Effector memory CD8-positive, alpha-beta T cell (primary cell): ENCODE measurements around the gene GNA14.

Experiments
- ATAC-seq: fragments of 150-1000 bp; cut with Tn5 transposase; replicated peaks from 2 replicates; pipeline ENCODE4 v1.10.0; 2021; ENCODE audit warnings: mild to moderate bottlenecking, moderate library complexity
- DNase-seq, 3 experiments: peaks; one replicate each; pipeline ENCODE4 v3.0.0; 2021
- H3K27ac Mint-ChIP-seq, 2 donors: one replicate each; pipeline ENCODE4 v1.8.0; 2022; ENCODE audit warnings: mild to moderate bottlenecking in 2 of 2, mixed read lengths in 2 of 2, moderate library complexity in 2 of 2
- H3K27me3 Mint-ChIP-seq, 2 donors: one replicate each; pipeline ENCODE4 v1.8.0; 2022; ENCODE audit warnings: mixed read lengths in 2 of 2
- H3K36me3 Mint-ChIP-seq: one replicate; pipeline ENCODE4 v1.8.0; 2022; ENCODE audit warnings: mild to moderate bottlenecking, moderate library complexity, mixed read lengths; ENCODE audit not compliant: insufficient read depth
- H3K4me1 Mint-ChIP-seq, 2 donors: one replicate each; pipeline ENCODE4 v1.8.0; 2022; ENCODE audit warnings: low read depth in 2 of 2, mixed read lengths in 2 of 2
- H3K4me3 Mint-ChIP-seq, 2 donors: one replicate each; pipeline ENCODE4 v1.8.0; 2022; ENCODE audit warnings: mild to moderate bottlenecking in 2 of 2, mixed read lengths in 2 of 2, moderate library complexity in 2 of 2
- H3K9me3 Mint-ChIP-seq, 2 donors: one replicate each; pipeline ENCODE4 v1.8.0; 2022; ENCODE audit warnings: mixed read lengths in 2 of 2

GNA14 gene

DNA sequence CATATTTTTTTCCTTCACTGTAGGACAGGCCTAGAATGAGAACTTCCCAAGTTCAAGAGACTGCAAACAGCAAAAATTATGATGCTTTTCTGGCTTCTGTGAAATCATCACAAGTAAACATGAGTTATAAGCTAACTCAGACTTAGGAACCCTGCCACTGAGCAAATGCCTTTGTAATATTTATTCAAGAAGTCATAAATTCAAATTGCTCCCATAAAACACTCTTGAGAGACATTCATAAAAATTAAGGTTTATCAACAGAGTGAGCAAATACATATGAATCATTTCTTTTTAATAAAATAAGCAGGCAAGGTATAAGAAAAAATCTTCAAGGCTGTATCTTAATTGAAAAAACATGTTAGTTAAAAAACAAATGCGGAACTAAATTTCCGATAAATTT, 124.2 kb downstream of the GNA14 start:
- Mint-ChIP-seq H3K4me3 (no peak overlapping the region), H3K27me3 (peaks cover 15 to 17% of the 10 kb centered on the region in 2 donors), H3K9me3 (no peaks in the 10 kb centered on the region), H3K36me3 (no peaks in the 10 kb centered on the region), H3K4me1 (no peaks in the 10 kb centered on the region), H3K27ac (no peak overlapping the region)
- DNase-seq: no peak
- ATAC-seq: no peak

DNA sequence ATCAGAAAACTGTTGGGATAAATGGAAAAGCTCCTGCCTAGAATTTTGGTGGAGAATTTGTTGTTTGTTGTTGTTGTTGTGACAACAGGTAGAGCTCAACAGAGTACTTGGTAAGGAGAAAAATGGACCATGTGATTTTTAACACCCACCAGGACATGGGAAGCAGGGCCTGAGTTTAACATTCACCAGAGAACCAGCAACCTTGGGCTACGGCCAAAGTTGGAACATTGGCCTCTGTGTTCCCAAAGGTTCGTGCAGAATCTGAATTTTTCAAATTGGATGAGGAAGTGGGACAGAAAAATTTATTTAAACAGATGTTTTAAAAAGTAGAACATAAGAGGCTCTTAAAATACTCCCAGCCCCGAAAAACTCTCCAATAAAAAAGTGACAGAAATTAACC, 127.0 kb downstream of the GNA14 start:
- Mint-ChIP-seq H3K27ac (no peak overlapping the region), H3K36me3 (no peaks in the 10 kb centered on the region), H3K4me3 (no peak overlapping the region), H3K27me3 (peaks cover 14 to 20% of the 10 kb centered on the region in 2 donors), H3K4me1 (no peaks in the 10 kb centered on the region), H3K9me3 (no peaks in the 10 kb centered on the region)
- ATAC-seq: no peak
- no peak for DNase-seq

DNA sequence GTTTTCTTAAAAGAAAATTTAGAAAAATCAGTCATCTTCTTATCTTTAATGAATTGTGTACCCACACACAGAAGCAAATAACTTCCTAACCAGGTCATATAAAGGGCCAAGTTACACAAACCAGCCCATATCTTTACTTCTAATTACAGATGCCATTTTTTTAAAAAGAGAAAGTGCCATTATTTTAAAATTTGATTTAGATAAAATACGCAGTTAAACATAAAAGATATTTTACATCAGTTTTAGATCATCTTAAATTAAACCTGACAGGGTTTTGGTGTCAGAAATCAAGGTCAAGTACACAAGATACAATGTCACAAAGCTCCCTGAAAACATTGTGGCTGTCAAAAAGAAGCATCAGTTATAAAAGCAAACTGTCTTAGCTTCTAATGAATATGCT, 129.4 kb downstream of the GNA14 start:
- H3K27me3 Mint-ChIP-seq: peaks cover 8 to 12% of the 10 kb centered on the region in 2 donors
- H3K9me3 Mint-ChIP-seq: no peaks in the 10 kb centered on the region
- no peak overlapping the region for H3K4me3 Mint-ChIP-seq
- peaks cover 0 to 7% of the 10 kb centered on the region in 2 donors for H3K4me1 Mint-ChIP-seq
- DNase-seq: no peak
- no peaks in the 10 kb centered on the region for H3K36me3 Mint-ChIP-seq
- no peak for ATAC-seq
- H3K27ac Mint-ChIP-seq: no peak overlapping the region

DNA sequence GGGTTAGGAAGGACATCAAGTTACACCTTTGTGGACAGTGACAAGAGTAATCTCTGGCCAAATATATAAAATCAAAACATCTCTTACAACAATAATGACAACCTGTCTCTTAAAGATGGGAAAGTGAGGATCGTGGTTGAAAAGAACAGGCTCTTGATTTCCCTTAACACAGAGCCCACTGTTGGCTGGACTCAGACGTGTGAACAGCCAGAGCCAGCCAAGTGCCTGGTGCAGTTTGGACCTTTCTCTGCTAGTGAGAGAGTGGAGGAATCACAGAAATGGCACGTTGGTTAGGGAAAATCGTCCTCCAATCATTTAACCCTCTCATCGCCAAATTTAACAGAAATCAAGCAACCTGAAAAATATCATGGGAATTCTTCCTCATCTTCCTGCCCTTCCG, 131.3 kb downstream of the GNA14 start:
- peaks cover 8 to 12% of the 10 kb centered on the region in 2 donors for H3K27me3 Mint-ChIP-seq

DNA sequence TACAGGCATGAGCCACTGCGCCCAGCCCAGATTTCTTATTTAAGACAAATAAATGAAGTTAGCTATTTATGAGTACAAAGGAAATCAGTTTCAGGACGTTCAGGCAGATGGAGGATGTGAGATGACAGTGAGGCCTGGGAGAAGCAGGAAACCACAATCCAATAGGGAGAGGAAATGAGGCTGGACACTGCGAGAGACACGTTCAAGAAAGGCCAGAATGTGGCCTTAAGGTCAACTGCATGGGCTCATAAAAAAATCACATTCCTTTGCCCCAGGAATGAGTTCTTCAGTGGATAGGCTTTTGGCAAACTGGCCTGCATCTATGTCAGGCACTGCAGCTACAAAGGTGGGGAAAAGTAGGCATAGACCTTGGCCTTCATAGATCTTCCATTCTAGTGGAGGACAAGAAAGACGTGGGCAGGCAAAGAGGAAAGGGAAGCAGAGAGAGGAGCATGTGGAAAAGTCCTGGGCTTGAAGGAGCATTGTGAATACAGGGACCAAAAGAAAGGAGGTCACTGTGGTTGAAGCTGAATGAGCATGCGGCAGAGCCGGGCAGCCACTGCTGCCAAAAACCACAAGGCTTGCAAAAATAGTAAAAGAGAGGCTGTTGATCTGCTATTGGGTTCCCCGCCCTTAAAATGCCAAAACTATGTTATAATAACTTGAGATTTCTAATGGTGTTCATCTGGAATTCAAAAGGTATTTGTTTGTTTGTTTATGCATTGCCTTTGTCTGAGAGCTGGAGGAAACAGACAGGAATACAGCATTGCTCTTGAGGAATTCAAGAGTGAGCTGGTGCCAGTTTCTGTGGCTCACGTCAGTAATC, 133.0 kb downstream of the GNA14 start:
- no peaks in the 10 kb centered on the region for H3K36me3 Mint-ChIP-seq
- no peak for DNase-seq
- H3K4me1 Mint-ChIP-seq: peaks cover 0 to 7% of the 10 kb centered on the region in 2 donors
- no peak for ATAC-seq
- H3K27me3 Mint-ChIP-seq: peaks cover 11 to 12% of the 10 kb centered on the region in 2 donors
- no peaks in the 10 kb centered on the region for H3K9me3 Mint-ChIP-seq
- H3K27ac Mint-ChIP-seq: no peak overlapping the region
- no peak overlapping the region for H3K4me3 Mint-ChIP-seq

More for the DNA sequence above, 131.3 kb downstream of the GNA14 start:
- no peak for DNase-seq
- H3K27ac Mint-ChIP-seq: no peak overlapping the region
- no peaks in the 10 kb centered on the region for H3K36me3 Mint-ChIP-seq
- no peak for ATAC-seq
- no peak overlapping the region for H3K4me3 Mint-ChIP-seq
- H3K4me1 Mint-ChIP-seq: peaks cover 0 to 7% of the 10 kb centered on the region in 2 donors
- H3K9me3 Mint-ChIP-seq: no peaks in the 10 kb centered on the region

DNA sequence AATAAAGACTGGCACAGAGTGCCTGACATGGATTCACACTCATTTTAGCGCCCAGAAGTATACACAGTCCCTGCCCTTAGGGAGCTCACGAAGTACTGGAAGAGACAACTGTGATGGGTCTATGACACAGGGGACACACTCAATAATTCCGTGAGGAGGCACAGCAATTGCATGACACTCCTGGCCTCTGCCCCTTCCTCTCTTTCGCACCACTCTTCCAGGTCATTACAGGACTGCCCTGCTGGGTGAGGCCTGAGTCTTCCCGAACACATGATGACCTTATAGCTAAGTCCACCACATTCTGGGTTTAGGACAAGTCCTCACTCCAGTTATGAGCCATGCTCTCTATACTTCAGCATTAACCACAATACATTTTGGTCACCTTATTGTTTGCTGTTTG, 134.7 kb downstream of the GNA14 start:
- no peaks in the 10 kb centered on the region for H3K9me3 Mint-ChIP-seq
- DNase-seq: no peak
- peaks cover 14 to 15% of the 10 kb centered on the region in 2 donors for H3K27me3 Mint-ChIP-seq
- no peak overlapping the region for H3K4me3 Mint-ChIP-seq
- peaks cover 0 to 7% of the 10 kb centered on the region in 2 donors for H3K4me1 Mint-ChIP-seq
- no peak for ATAC-seq
- no peaks in the 10 kb centered on the region for H3K36me3 Mint-ChIP-seq
- H3K27ac Mint-ChIP-seq: no peak overlapping the region

DNA sequence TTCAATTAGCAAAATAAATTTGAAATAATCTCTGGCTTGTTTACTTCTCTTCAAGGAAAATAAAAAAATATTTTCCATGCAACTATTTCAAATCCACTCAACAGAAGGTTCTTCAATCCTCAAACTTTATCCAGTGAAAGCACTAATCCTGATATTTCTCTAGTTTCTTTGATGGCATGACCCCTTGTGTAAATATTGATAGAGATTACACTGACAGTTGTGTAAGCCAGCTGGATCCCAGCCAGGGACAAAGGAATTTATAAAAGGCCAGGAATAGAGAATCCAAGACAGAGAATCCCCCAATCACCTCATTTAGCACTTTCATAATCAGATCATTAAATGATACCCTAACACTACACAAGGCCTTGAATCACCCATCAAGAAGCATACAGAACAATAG, 135.2 kb downstream of the GNA14 start:
- Mint-ChIP-seq H3K27me3 (peaks cover 8 to 18% of the 10 kb centered on the region in 2 donors), H3K36me3 (no peaks in the 10 kb centered on the region), H3K27ac (no peak overlapping the region), H3K9me3 (no peaks in the 10 kb centered on the region), H3K4me3 (no peak overlapping the region), H3K4me1 (peaks cover 0 to 7% of the 10 kb centered on the region in 2 donors)
- ATAC-seq: no peak
- no peak for DNase-seq

DNA sequence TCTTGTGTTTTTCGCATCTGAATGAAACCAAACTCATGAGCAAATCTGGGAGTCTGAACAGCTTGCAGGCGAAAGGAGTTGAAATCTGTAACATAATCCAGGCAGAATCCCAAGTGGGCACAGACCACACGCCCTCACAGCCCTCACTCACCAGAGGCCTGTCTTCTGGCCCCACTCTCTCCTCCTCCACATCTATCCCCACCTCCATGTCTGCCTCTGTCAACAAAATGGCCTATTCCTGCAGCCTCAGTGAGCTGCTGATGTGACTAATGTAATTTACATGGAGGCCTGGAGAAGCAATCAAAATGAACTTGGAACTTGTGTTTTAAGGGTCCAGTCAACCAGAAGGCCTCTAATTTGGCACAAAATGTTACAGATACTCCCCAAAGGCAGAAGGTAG, 136.6 kb downstream of the GNA14 start:
- Mint-ChIP-seq H3K9me3 (no peaks in the 10 kb centered on the region), H3K27me3 (peaks cover 14 to 18% of the 10 kb centered on the region in 2 donors), H3K27ac (no peak overlapping the region), H3K36me3 (no peaks in the 10 kb centered on the region), H3K4me1 (peaks cover 0 to 7% of the 10 kb centered on the region in 2 donors), H3K4me3 (no peak overlapping the region)
- ATAC-seq (no peak), DNase-seq (no peak)

DNA sequence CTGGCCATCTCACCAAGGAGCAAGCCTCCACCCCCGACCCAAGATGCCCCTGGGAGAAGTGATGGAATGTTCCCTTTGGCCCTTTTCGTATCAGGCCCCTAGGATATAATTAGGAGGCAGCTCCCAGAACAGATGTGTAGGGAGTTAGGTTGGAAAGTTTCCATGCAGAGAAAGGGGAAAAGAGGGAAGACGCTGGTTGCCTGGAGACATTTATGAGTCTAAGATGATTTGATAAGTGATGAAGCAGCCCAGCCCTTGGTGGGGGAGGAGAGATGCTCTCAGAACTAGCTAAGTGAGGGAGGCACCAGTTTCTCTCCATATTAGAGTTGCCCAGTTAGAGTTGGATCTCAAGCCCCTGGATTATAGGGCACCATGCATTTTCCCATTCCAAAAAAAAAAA, 137.5 kb downstream of the GNA14 start:
- DNase-seq: no peak
- ATAC-seq: no peak
- no peaks in the 10 kb centered on the region for H3K9me3 Mint-ChIP-seq
- no peaks in the 10 kb centered on the region for H3K36me3 Mint-ChIP-seq
- no peak overlapping the region for H3K27ac Mint-ChIP-seq
- peaks cover 14 to 18% of the 10 kb centered on the region in 2 donors for H3K27me3 Mint-ChIP-seq
- H3K4me3 Mint-ChIP-seq: no peak overlapping the region
- peaks cover 0 to 7% of the 10 kb centered on the region in 2 donors for H3K4me1 Mint-ChIP-seq

DNA sequence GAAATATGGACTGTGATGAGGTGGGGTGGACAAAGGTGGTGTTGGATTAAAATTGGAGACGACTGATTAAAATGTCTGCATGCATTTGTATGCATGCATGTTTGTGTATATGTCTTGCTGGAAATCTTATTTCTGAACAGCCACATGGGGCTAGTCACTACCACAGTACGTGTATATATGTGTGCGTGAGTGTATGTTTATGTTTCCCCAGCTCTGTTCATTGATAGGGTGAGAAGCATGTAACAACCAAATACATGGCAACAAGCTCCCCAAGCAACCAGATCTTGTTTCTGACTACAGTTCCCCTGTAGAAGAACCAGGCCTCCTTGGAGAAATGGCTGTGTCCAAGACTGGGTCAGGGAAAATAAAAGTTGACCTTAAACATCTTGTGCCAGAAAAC, 139.7 kb downstream of the GNA14 start:
- DNase-seq: no peak
- Mint-ChIP-seq H3K36me3 (no peaks in the 10 kb centered on the region), H3K9me3 (no peaks in the 10 kb centered on the region), H3K4me1 (no peaks in the 10 kb centered on the region), H3K27ac (no peak overlapping the region), H3K4me3 (no peak overlapping the region), H3K27me3 (peaks cover 30 to 31% of the 10 kb centered on the region in 2 donors)
- ATAC-seq: no peak

DNA sequence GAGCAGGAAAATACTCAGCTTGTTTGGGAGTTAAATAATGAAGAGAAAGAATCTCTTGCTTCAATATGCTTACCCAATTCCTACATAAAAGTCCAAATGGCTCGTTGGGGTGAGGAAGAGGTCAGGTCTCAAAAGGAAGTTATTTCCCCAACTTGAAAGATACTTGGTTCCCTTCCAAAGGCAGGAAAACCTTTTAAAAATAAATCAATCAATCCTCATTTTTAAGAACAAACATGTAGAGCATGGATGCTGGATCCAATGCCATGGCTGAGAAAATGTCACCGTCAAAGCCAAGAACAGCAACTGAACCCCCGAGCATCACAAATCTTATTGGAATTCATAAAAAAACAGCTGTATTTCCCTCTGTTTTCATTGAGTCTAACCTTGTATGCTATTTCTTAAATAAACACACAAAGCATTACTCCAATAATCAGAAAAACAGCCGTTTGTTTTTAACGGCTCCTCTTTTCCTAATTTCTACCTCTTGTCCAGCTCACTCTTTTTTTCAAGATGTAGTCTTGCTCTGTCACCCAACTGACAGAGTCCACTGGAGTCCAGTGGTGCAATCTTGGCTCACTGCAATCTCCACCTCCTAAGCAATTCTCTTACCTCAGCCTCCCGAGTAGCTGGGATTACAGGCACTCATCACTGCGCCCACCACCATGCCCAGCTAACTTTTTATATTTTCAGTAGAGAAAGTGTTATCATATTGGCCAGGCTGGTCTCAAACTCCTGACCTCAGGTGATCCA, 140.7 kb downstream of the GNA14 start:
- Mint-ChIP-seq H3K27ac (no peak overlapping the region), H3K4me3 (no peak overlapping the region), H3K4me1 (no peaks in the 10 kb centered on the region), H3K27me3 (peaks cover 38% of the 10 kb centered on the region in 2 donors), H3K36me3 (no peaks in the 10 kb centered on the region), H3K9me3 (no peaks in the 10 kb centered on the region)
- DNase-seq: no peak
- no peak for ATAC-seq

DNA sequence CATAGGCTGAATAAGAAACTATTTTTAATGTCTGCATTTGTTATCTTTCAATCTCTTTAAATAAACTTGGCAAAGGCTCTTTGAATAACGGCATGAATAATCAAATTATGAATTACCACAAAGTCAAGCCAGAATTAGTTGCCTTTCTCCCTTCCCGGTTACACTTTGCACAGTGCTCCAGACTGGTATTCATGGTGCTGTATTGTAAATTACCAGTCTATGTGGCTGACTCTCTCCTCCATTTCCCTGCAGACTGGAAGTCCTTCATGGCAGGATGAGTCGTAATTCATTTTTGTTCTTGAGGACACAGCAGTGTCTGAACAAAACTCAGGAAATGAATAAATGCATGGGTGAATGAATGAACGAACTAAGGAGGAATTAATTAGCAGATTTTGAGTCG, 142.9 kb downstream of the GNA14 start:
- ATAC-seq: no peak
- no peaks in the 10 kb centered on the region for H3K9me3 Mint-ChIP-seq
- no peak overlapping the region for H3K4me3 Mint-ChIP-seq
- H3K27me3 Mint-ChIP-seq: peaks cover 37 to 45% of the 10 kb centered on the region in 2 donors
- no peaks in the 10 kb centered on the region for H3K36me3 Mint-ChIP-seq
- no peak for DNase-seq
- H3K4me1 Mint-ChIP-seq: no peaks in the 10 kb centered on the region
- H3K27ac Mint-ChIP-seq: no peak overlapping the region

DNA sequence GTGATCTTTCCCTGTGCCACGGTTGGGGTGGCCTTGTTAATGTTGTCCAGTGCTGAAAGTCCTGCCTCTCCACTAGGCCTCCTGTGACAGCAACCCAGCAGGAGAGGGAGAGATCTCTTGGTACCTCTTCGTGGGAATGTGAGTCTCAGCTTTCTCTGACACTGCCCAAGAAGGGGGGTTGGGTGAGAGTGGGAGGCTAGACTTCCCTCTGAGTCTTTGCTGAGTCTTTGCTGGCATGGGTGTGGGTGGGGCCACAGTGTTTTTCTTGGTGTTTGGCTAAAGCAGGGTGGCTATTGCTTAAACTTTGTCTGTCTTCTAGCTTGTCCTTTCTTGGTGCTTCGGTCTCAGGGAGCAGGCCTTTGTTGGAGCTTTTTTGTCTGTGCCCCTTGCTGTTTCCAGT, 145.6 kb downstream of the GNA14 start:
- H3K4me1 Mint-ChIP-seq: no peaks in the 10 kb centered on the region
- ATAC-seq: no peak
- no peaks in the 10 kb centered on the region for H3K9me3 Mint-ChIP-seq
- H3K27ac Mint-ChIP-seq: no peak overlapping the region
- DNase-seq: no peak
- peaks cover 29 to 44% of the 10 kb centered on the region in 2 donors for H3K27me3 Mint-ChIP-seq
- H3K36me3 Mint-ChIP-seq: no peaks in the 10 kb centered on the region
- H3K4me3 Mint-ChIP-seq: no peak overlapping the region

DNA sequence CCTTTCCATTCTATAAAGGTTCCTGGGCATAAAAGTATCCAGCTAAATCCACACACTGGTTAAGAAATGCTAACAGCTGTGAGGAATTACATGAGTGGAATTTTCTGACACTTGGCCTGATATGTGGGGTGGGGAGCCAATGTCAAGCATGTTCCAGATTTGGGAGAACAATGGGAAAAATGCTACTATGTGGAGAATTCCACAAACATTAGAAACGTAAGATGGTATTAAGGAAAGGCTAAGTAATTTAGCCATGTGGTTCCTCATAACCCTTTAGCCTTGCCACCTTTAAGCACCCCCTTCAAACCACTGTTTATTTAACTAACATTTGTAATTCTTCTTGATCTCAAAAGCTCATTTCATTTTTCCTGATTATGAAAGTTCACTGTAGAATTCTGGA, 149.2 kb downstream of the GNA14 start:
- no peak for ATAC-seq
- DNase-seq: no peak
- no peak overlapping the region for H3K4me3 Mint-ChIP-seq
- H3K27me3 Mint-ChIP-seq: peaks cover 12 to 41% of the 10 kb centered on the region in 2 donors
- H3K9me3 Mint-ChIP-seq: no peaks in the 10 kb centered on the region
- no peaks in the 10 kb centered on the region for H3K36me3 Mint-ChIP-seq
- H3K4me1 Mint-ChIP-seq: no peaks in the 10 kb centered on the region
- H3K27ac Mint-ChIP-seq: no peak overlapping the region
